Activated CD8-positive, alpha-beta memory T cell treated with anti-CD3 and anti-CD28 coated beads, Interleukin-2, amount 10 ng/mL, durations not matched to agents 7 days and 5 days (primary cell): Measurements from ENCODE around the gene NME3. TPM values are rescaled to one million over a fixed set of nuclear protein-coding genes. Genes with fewer than 3 reads are reported as not detected.
A peak's percentile ranks its signal among the peaks of the same experiment; 100 is the strongest.

Experiments used
- ATAC-seq: fragments of 150-1000 bp; cut with Tn5 transposase; one replicate; pipeline ENCODE4 v1.10.0; 2021; ENCODE audit warnings: moderate library complexity
- CTCF ChIA-PET: fragments of 350-600 bp; sonication (Branson Sonifier 250); formaldehyde crosslinking; loops from one replicate; lab custom pipeline; 2021; ENCODE audit warnings: antibody characterized with exemption; lab: Charles Lee
- DNase-seq: peaks from one replicate; pipeline ENCODE4 v3.0.0-alpha.2; 2020
- H3K27ac Mint-ChIP-seq: one replicate; pipeline ENCODE4 v1.8.0; 2021; ENCODE audit warnings: mild to moderate bottlenecking, mixed read lengths
- H3K27me3 Mint-ChIP-seq: one replicate; pipeline ENCODE4 v1.8.0; 2021; ENCODE audit warnings: mixed read lengths
- H3K36me3 Mint-ChIP-seq: one replicate; pipeline ENCODE4 v1.8.0; 2021; ENCODE audit warnings: mild to moderate bottlenecking, mixed read lengths
- H3K4me1 Mint-ChIP-seq: one replicate; pipeline ENCODE4 v1.8.0; 2021; ENCODE audit warnings: mixed read lengths
- H3K4me3 Mint-ChIP-seq: one replicate; pipeline ENCODE4 v1.8.0; 2021; ENCODE audit warnings: mild to moderate bottlenecking, moderate library complexity, mixed read lengths
- H3K9me3 Mint-ChIP-seq: one replicate; pipeline ENCODE4 v1.8.0; 2022; ENCODE audit warnings: low read depth, mixed read lengths
- microRNA-seq: library from miRNA; unstranded; fragments of <30 nt; microRNA quantifications from one replicate; pipeline ENCODE4 v1.2.0, GENCODE V29; 2022
- total RNA-seq, 2 experiments: library from RNA; stranded (reverse); gene quantifications; one replicate each; pipeline ENCODE4 v1.2.3, GENCODE V29; 2021

Gene NME3
- total RNA-seq, 2 experiments from 2014 or later = 46.0 to 50.4 TPM

- no peaks in the 10 kb centered on the region for H3K9me3 Mint-ChIP-seq
- ATAC-seq (no peak), DNase-seq (no peak)
- no peak overlapping the region for H3K27ac Mint-ChIP-seq
- no peaks in the 10 kb centered on the region for H3K27me3 Mint-ChIP-seq
- peaks cover 20% of the 10 kb centered on the region for H3K4me1 Mint-ChIP-seq
- CTCF ChIA-PET = no interaction called here
- H3K4me3 Mint-ChIP-seq = no peak overlapping the region
- H3K36me3 Mint-ChIP-seq = peaks cover 11% of the 10 kb centered on the region
Measured at GRCh38 chr16:1726661-1727502, 44.5 kb downstream of the NME3 start.

DNA sequence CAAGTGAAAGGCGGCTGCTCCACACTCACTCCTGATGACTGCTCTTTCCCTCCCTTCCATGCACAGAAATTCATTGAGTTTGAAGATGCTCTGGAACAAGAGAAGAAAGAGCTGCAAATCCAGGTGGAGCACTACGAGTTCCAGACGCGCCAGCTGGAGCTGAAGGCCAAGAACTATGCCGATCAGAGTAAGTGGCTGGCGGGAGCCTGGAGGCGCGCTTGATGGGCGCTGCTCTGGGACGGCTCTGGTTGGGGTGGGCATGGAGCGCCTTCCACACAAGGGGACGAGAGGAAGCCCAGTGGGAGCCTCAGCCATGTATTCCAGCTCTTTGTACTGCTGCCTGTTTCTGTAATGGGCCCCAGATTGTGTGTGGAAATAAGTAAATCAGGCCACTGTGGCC, 46.9 kb downstream of the NME3 start:
- H3K4me1 Mint-ChIP-seq = peaks cover 34% of the 10 kb centered on the region
- CTCF ChIA-PET = interaction anchor here (1.3 to 1.8 kb wide), 6 partner anchors 21 to 361 kb away, joined by 3 to 5 read pairs (median 4); no protein-coding TSS in a partner anchor
- no peaks in the 10 kb centered on the region for H3K9me3 Mint-ChIP-seq
- no peaks in the 10 kb centered on the region for H3K27me3 Mint-ChIP-seq
- no peak for DNase-seq
- ATAC-seq = no peak
- no peak overlapping the region for H3K4me3 Mint-ChIP-seq
- peaks cover 12% of the 10 kb centered on the region for H3K36me3 Mint-ChIP-seq
- no peak overlapping the region for H3K27ac Mint-ChIP-seq

- H3K27me3 Mint-ChIP-seq = no peaks in the 10 kb centered on the region
- H3K27ac Mint-ChIP-seq = peak overlapping the region; percentile 26
- peaks cover 8% of the 10 kb centered on the region for H3K36me3 Mint-ChIP-seq
- no peak overlapping the region for H3K4me3 Mint-ChIP-seq
- DNase-seq (peak; percentile 59), ATAC-seq (peak; percentile 52)
- H3K9me3 Mint-ChIP-seq = no peaks in the 10 kb centered on the region
- peaks cover 37% of the 10 kb centered on the region for H3K4me1 Mint-ChIP-seq
- CTCF ChIA-PET = interaction anchor here (0.9 to 1.8 kb wide), 19 partner anchors 10 to 423 kb away, joined by 3 to 9 read pairs (median 4); partner anchors contain the start of genes EME2, JPT2, MRPS34 and NME3
Measured at GRCh38 chr16:1723450-1724147, 47.7 kb downstream of the NME3 start.

GRCh38 chr16:1721372-1721771, 50.0 kb downstream of the NME3 start:
- Mint-ChIP-seq H3K4me3 (no peak overlapping the region), H3K36me3 (peaks cover 1% of the 10 kb centered on the region), H3K27ac (no peak overlapping the region), H3K9me3 (no peaks in the 10 kb centered on the region), H3K27me3 (no peaks in the 10 kb centered on the region), H3K4me1 (peaks cover 35% of the 10 kb centered on the region)
- no peak for DNase-seq
- CTCF ChIA-PET = interaction anchor here (1.0 kb wide), 1 partner anchor 37 kb away, joined by 3 read pairs; no protein-coding TSS in a partner anchor
- ATAC-seq = no peak

Small RNAs within 50 kb of the gene (microRNA-seq; reads per million reads assigned to microRNA genes)
- gene MIR3177 = 5.5 reads per million, percentile 15 among the genes with 10 or more reads in this experiment

Other genes starting within 250 kb of the NME3 start
- 10 to 100 TPM; 34.7 to 37.1 TPM for gene TMEM204, start 237.9 kb downstream of the NME3 start, total RNA-seq
- gene IFT140, start 159.5 kb downstream of the NME3 start, total RNA-seq = 1 to 10 TPM; 6.3 to 8.3 TPM
- gene CRAMP1, start 159.2 kb downstream of the NME3 start, total RNA-seq = 10 to 100 TPM; 26.8 to 31.1 TPM
- 10 to 100 TPM; 55.0 to 62.4 TPM for gene JPT2, start 93.3 kb downstream of the NME3 start, total RNA-seq
- gene MAPK8IP3, start 65.3 kb downstream of the NME3 start, total RNA-seq = 100 to 1,000 TPM in 1 of 2 experiments, 10 to 100 TPM in 1; 78.9 to 101 TPM
- gene EME2, start 1.3 kb upstream of the NME3 start, total RNA-seq = 10 to 100 TPM; 22.3 to 34.6 TPM
- gene MRPS34, start 1.6 kb upstream of the NME3 start, total RNA-seq = 100 to 1,000 TPM; 134 to 154 TPM
- 10 to 100 TPM; 35.7 to 36.5 TPM for gene SPSB3, start 11.0 kb upstream of the NME3 start, total RNA-seq
- gene NUBP2, start 11.4 kb upstream of the NME3 start, total RNA-seq = 10 to 100 TPM; 52.5 to 64.0 TPM
- not detected for gene IGFALS, start 22.2 kb upstream of the NME3 start, total RNA-seq
- gene HAGH, start 55.3 kb upstream of the NME3 start, total RNA-seq = 10 to 100 TPM; 44.1 to 44.2 TPM
- gene FAHD1, start 55.7 kb upstream of the NME3 start, total RNA-seq = 10 to 100 TPM; 11.3 to 12.9 TPM
- gene MEIOB, start 100.6 kb upstream of the NME3 start, total RNA-seq = not detected
- not detected for gene HS3ST6, start 146.9 kb upstream of the NME3 start, total RNA-seq
- 10 to 100 TPM; 14.5 to 19.8 TPM for gene MSRB1, start 171.7 kb upstream of the NME3 start, total RNA-seq
- gene RPL3L, start 183.1 kb upstream of the NME3 start, total RNA-seq = under 1 TPM in 1 of 2 experiments, not detected in 1; 0.42 TPM
- gene NDUFB10, start 188.0 kb upstream of the NME3 start, total RNA-seq = 100 to 1,000 TPM; 148 to 158 TPM
- 1,000 to 10,000 TPM; 2,823 to 3,048 TPM for gene RPS2, start 193.3 kb upstream of the NME3 start, total RNA-seq
- gene RNF151, start 195.3 kb upstream of the NME3 start, total RNA-seq = not detected
- gene TBL3, start 200.5 kb upstream of the NME3 start, total RNA-seq = 10 to 100 TPM; 41.9 to 42.3 TPM
- gene NOXO1, start 209.9 kb upstream of the NME3 start, total RNA-seq = under 1 TPM in 1 of 2 experiments, not detected in 1; 0.26 TPM
- 10 to 100 TPM; 33.5 to 40.9 TPM for gene GFER, start 212.7 kb upstream of the NME3 start, total RNA-seq
- gene SYNGR3, start 218.4 kb upstream of the NME3 start, total RNA-seq = 10 to 100 TPM in 1 of 2 experiments, 1 to 10 TPM in 1; 6.4 to 17.6 TPM
- gene ZNF598, start 238.3 kb upstream of the NME3 start, total RNA-seq = 10 to 100 TPM; 76.2 to 94.5 TPM
- 1 to 10 TPM; 1.1 to 6.3 TPM for gene NPW, start 248.2 kb upstream of the NME3 start, total RNA-seq